Endodermal cell (in vitro differentiated cells): ENCODE results near the gene TNFRSF1B. TPM values are rescaled to one million over a fixed set of nuclear protein-coding genes. Genes with fewer than 3 reads are reported as not detected.

Experiments used
- DNase-seq: peaks from one replicate; pipeline ENCODE4 v3.0.0-alpha.2; 2017
- H3K27ac ChIP-seq: 2 replicates; pipeline ENCODE4 v1.5.1; 2013; ENCODE audit warnings: mild to moderate bottlenecking, low read depth, low read length, moderate library complexity
- H3K27me3 ChIP-seq: 2 replicates; pipeline ENCODE4 v1.6.1; 2013; ENCODE audit warnings: mild to moderate bottlenecking, low read length, moderate library complexity; ENCODE audit not compliant: insufficient read depth, control insufficient read depth, poor library complexity, severe bottlenecking
- H3K36me3 ChIP-seq: 2 replicates; pipeline ENCODE4 v1.7.0; 2013; ENCODE audit warnings: mild to moderate bottlenecking, low read length, moderate library complexity; ENCODE audit not compliant: control insufficient read depth, insufficient read depth
- H3K4me1 ChIP-seq: one replicate; pipeline ENCODE4 v1.7.0; 2013; ENCODE audit warnings: low read length; ENCODE audit not compliant: control insufficient read depth, insufficient read depth
- H3K4me3 ChIP-seq: 2 replicates; pipeline ENCODE4 v1.5.1; 2013; ENCODE audit warnings: mild to moderate bottlenecking, low read length, moderate library complexity
- H3K9ac ChIP-seq: 2 replicates; pipeline ENCODE4 v1.6.1; 2013; ENCODE audit warnings: mild to moderate bottlenecking, low read length, moderate library complexity; ENCODE audit not compliant: poor library complexity, severe bottlenecking; ENCODE audit errors: extremely low read depth
- H3K9me3 ChIP-seq: 2 replicates; pipeline ENCODE4 v1.6.1; 2013; ENCODE audit warnings: mild to moderate bottlenecking, low read length, moderate library complexity; ENCODE audit not compliant: control insufficient read depth
- H3K27ac Mint-ChIP-seq: 2 replicates; pipeline ENCODE4 v1.8.0; 2020; ENCODE audit warnings: mixed read lengths
- H3K27me3 Mint-ChIP-seq: 2 replicates; pipeline ENCODE4 v1.8.0; 2021; ENCODE audit warnings: mild to moderate bottlenecking, mixed read lengths; ENCODE audit not compliant: insufficient read depth
- H3K36me3 Mint-ChIP-seq: 2 replicates; pipeline ENCODE4 v1.8.0; 2020; ENCODE audit warnings: low read depth, mixed read lengths
- H3K4me1 Mint-ChIP-seq: 2 replicates; pipeline ENCODE4 v1.8.0; 2020; ENCODE audit warnings: mixed read lengths
- H3K4me3 Mint-ChIP-seq: 2 replicates; pipeline ENCODE4 v1.8.0; 2020; ENCODE audit warnings: mild to moderate bottlenecking, moderate library complexity, mixed read lengths
- H3K9me3 Mint-ChIP-seq: 2 replicates; pipeline ENCODE4 v1.8.0; 2020; ENCODE audit warnings: mild to moderate bottlenecking, mixed read lengths
- CTCF ChIP-seq: fragments of 200-600 bp; sonication (generic); conservative IDR thresholded peaks from 2 replicates; pipeline ENCODE4 v1.5.0; 2021; ENCODE audit warnings: antibody characterized with exemption, mild to moderate bottlenecking
- WGBS, 2 experiments: methylation state at CpG; one replicate each; pipeline versions ENCODE4 v1.1.5 to v1.1.7; 2013; ENCODE audit warnings: missing lambda C conversion rate in 2 of 2, mixed read lengths in 1 of 2; ENCODE audit not compliant: insufficient coverage in 1 of 2, insufficient read length in 1 of 2; 5-methylcytosine and 5-hydroxymethylcytosine counted together
- total RNA-seq, 2 donors: library from RNA; stranded (reverse); fragmentation: NEBNext Ultra II Directional in 1 of 2; extraction: Animal tissue kit (Norgen Biotek cat#: 25700) in 1 of 2; gene quantifications; 2 replicates in 1 of 2; 3 replicates in 1 of 2; pipeline ENCODE4 v1.2.1, GENCODE V29; 2021

The TNFRSF1B gene
- total RNA-seq, 2 donors from 2014 or later = 0.24 to 0.40 TPM

GRCh38 chr1:12148958-12149790 lies 17.6 kb upstream of the TNFRSF1B start:
- H3K9me3 Mint-ChIP-seq = no peaks in the 10 kb centered on the region
- no peaks in the 10 kb centered on the region for H3K27me3 ChIP-seq
- no peak overlapping the region for H3K27ac Mint-ChIP-seq
- no peak overlapping the region for H3K27ac ChIP-seq
- no peak for DNase-seq
- peaks cover 10% of the 10 kb centered on the region for H3K4me1 Mint-ChIP-seq
- WGBS, 2 experiments = 86 to 89% methylated on average over 3 to 5 of the region's 5 CpGs
- no peaks in the 10 kb centered on the region for H3K4me1 ChIP-seq
- H3K9me3 ChIP-seq = no peaks in the 10 kb centered on the region
- no peak overlapping the region for H3K9ac ChIP-seq
- no peaks in the 10 kb centered on the region for H3K36me3 Mint-ChIP-seq
- H3K27me3 Mint-ChIP-seq = peaks cover 11% of the 10 kb centered on the region
- H3K36me3 ChIP-seq = no peaks in the 10 kb centered on the region
- no peak for TF ChIP-seq CTCF
- no peak overlapping the region for H3K4me3 ChIP-seq
- no peak overlapping the region for H3K4me3 Mint-ChIP-seq

- no peaks in the 10 kb centered on the region for H3K27me3 ChIP-seq
- Mint-ChIP-seq H3K36me3 (no peaks in the 10 kb centered on the region), H3K4me1 (peaks cover 10% of the 10 kb centered on the region), H3K4me3 (no peak overlapping the region), H3K9me3 (no peaks in the 10 kb centered on the region), H3K27me3 (peaks cover 11% of the 10 kb centered on the region), H3K27ac (no peak overlapping the region)
- no peak overlapping the region for H3K9ac ChIP-seq
- H3K27ac ChIP-seq = no peak overlapping the region
- no peak overlapping the region for H3K4me3 ChIP-seq
- WGBS, 2 experiments = 94% methylated on average over 6 of the region's 6 CpGs
- no peaks in the 10 kb centered on the region for H3K4me1 ChIP-seq
- DNase-seq = no peak
- H3K36me3 ChIP-seq = no peaks in the 10 kb centered on the region
- H3K9me3 ChIP-seq = no peaks in the 10 kb centered on the region
- no peak for TF ChIP-seq CTCF
Observed at GRCh38 chr1:12149791-12150175, 17.0 kb upstream of the TNFRSF1B start.

GRCh38 chr1:12150456-12151200 lies 16.2 kb upstream of the TNFRSF1B start:
- Mint-ChIP-seq H3K27ac (no peak overlapping the region), H3K4me3 (no peak overlapping the region), H3K36me3 (no peaks in the 10 kb centered on the region), H3K9me3 (no peaks in the 10 kb centered on the region), H3K4me1 (peaks cover 10% of the 10 kb centered on the region), H3K27me3 (peaks cover 11% of the 10 kb centered on the region)
- no peaks in the 10 kb centered on the region for H3K36me3 ChIP-seq
- 96 to 98% methylated on average over 9 of the region's 9 CpGs for WGBS, 2 experiments
- TF ChIP-seq CTCF = no peak
- no peak overlapping the region for H3K9ac ChIP-seq
- no peak overlapping the region for H3K27ac ChIP-seq
- no peaks in the 10 kb centered on the region for H3K4me1 ChIP-seq
- no peak overlapping the region for H3K4me3 ChIP-seq
- DNase-seq = no peak
- no peaks in the 10 kb centered on the region for H3K9me3 ChIP-seq
- H3K27me3 ChIP-seq = no peaks in the 10 kb centered on the region
